ENCODE data around the gene EEA1.

DNA sequence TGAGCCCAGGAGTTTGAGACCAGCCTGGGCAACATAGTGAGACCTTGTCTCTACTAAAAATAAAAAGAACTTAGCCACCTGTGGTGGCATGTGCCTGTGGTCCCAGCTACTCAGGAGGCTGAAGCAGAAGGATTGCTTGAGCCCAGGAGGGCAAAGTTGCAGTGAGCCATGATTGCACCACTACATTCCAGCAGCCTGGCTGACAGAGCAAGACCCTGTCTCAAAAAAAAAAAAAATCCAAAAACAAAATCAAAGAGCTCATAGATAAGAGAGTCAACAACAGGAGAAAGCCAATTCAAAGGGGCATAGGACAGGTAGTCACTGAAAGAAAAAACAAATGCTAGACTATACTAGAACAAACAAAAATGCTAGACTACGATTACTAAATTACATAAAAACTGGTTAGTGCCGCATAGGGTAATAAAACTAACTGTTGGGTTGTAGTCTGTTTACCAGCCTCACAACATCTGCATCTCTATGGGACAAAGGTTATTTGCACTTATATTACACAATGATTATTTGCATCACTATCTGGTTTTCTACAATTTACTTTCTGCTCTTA lies 16.6 kb upstream of the EEA1 start:
- TF ChIP-seq POLR2AphosphoS5 (IDR thresholded peaks at IDR 0.05) (no peak), RAD21 (conservative IDR thresholded peaks at IDR 0.05) (no peak), EZH2 (IDR thresholded peaks at IDR 0.05; ENCODE audit: borderline replicate concordance, insufficient read depth, low read length, poor library complexity, severe bottlenecking) (no peak), EP300 (conservative IDR thresholded peaks at IDR 0.05; ENCODE audit: poor library complexity, severe bottlenecking) (no peak), TAF1 (IDR thresholded peaks at IDR 0.05; ENCODE audit: low read depth) (no peak)
- TF ChIP-seq, protein P1, sequence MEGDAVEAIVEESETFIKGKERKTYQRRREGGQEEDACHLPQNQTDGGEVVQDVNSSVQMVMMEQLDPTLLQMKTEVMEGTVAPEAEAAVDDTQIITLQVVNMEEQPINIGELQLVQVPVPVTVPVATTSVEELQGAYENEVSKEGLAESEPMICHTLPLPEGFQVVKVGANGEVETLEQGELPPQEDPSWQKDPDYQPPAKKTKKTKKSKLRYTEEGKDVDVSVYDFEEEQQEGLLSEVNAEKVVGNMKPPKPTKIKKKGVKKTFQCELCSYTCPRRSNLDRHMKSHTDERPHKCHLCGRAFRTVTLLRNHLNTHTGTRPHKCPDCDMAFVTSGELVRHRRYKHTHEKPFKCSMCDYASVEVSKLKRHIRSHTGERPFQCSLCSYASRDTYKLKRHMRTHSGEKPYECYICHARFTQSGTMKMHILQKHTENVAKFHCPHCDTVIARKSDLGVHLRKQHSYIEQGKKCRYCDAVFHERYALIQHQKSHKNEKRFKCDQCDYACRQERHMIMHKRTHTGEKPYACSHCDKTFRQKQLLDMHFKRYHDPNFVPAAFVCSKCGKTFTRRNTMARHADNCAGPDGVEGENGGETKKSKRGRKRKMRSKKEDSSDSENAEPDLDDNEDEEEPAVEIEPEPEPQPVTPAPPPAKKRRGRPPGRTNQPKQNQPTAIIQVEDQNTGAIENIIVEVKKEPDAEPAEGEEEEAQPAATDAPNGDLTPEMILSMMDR (IDR thresholded peaks at IDR 0.05; ENCODE audit: poor library complexity, severe bottlenecking), result no peak
- TF ChIP-seq, protein P2, sequence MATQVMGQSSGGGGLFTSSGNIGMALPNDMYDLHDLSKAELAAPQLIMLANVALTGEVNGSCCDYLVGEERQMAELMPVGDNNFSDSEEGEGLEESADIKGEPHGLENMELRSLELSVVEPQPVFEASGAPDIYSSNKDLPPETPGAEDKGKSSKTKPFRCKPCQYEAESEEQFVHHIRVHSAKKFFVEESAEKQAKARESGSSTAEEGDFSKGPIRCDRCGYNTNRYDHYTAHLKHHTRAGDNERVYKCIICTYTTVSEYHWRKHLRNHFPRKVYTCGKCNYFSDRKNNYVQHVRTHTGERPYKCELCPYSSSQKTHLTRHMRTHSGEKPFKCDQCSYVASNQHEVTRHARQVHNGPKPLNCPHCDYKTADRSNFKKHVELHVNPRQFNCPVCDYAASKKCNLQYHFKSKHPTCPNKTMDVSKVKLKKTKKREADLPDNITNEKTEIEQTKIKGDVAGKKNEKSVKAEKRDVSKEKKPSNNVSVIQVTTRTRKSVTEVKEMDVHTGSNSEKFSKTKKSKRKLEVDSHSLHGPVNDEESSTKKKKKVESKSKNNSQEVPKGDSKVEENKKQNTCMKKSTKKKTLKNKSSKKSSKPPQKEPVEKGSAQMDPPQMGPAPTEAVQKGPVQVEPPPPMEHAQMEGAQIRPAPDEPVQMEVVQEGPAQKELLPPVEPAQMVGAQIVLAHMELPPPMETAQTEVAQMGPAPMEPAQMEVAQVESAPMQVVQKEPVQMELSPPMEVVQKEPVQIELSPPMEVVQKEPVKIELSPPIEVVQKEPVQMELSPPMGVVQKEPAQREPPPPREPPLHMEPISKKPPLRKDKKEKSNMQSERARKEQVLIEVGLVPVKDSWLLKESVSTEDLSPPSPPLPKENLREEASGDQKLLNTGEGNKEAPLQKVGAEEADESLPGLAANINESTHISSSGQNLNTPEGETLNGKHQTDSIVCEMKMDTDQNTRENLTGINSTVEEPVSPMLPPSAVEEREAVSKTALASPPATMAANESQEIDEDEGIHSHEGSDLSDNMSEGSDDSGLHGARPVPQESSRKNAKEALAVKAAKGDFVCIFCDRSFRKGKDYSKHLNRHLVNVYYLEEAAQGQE (IDR thresholded peaks at IDR 0.05; ENCODE audit: borderline replicate concordance), result no peak

Measured in neural cell (in vitro differentiated cells).